GM18868 (cell line): Measurements from ENCODE around the gene JPH4.

ENCODE experiments used
- ATAC-seq: cut with Tn5 transposase; IDR thresholded peaks from one replicate; pipeline ENCODE4 v1.9.1; 2021; ENCODE audit warnings: mild to moderate bottlenecking, moderate library complexity; ENCODE audit not compliant: unreplicated experiment

The JPH4 gene

DNA sequence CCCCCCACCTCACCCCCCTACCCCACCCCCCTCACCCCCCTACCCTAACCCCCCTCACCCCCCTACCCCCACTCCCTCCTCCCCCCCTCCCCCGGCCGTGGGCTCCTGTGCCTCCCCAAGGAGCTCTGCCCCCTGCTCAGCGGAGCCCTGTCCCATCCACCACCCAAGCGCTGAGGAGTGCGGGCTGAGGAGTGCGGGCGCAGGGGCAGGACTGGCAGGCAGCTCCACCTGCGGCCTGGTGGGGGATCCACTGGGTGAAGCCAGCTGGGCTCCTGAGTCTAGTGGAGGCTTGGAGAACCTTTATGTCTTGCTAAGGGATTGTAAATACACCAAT lies 2.3 kb upstream of the JPH4 start:
- ATAC-seq: no peak

DNA sequence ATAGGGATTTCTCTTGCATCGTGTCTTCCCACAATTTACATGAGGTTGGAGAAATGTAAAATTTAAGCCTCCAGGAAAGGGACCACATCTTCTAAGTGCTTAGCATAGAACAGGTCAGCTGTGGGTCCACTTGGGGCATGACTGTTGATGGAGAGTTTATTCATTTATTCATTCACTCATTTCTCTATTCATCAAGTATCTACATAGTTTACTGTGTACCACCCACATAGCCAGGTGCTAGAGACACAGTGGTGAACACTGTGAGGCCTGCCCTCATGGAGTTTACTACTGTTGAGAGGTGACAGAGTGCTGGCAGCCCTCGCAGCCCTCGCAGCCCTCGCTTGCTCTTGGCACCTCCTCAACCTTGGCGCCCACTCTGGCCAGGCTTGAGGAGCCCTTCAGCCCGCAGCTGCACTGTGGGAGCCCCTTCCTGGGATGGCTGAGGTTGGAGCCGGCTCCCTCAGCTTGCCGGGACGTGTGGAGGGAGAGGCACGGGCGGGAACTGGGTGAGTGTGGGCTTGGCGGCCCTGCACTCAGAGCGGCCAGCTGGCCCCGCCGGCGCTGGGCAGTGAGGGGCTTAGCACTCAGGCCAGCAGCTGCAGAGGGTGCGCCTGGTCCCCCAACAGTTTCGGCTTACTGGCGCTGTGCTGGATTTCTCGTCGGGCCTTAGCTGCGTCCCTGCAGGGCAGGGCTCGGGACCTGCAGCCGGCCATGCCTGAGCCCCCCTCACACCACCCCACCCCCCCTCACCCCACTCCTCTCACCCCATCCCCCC lies 1.7 kb upstream of the JPH4 start:
- no peak for ATAC-seq

DNA sequence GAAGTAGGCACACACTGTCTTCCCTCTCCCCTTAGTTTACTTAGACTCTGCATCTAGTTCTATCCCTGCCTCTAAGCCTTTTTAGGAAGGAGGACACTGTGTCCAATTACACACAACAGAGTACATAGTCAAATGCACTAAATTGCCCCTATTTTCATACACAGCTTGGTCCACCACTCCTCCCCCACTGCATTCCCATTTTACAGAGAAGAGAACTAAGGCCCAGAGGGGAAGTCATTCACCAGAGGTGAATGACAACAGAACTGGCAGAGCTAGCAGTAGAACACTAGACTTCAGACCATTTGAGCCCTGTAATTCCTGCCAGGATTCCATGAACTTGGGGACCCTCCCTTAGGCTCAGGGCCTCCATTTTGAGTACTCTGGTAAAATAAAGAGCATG lies 1.1 kb upstream of the JPH4 start:
- ATAC-seq: no peak

DNA sequence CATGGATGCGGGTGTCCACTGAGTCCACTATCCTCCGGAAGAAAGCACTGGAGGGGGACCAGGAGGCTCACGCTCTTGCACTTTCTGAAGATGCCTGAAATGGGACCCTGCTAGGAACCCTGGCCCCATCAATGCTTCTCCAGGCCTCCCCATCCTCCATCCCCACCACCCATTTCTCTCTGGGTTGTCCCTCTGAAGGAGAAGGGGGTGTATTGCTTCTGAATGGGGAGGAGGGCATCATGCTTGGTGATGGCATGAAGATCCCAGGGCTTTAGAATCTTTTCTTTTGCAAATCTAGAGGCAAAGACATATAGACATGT lies 681 bp upstream of the JPH4 start:
- ATAC-seq: no peak

DNA sequence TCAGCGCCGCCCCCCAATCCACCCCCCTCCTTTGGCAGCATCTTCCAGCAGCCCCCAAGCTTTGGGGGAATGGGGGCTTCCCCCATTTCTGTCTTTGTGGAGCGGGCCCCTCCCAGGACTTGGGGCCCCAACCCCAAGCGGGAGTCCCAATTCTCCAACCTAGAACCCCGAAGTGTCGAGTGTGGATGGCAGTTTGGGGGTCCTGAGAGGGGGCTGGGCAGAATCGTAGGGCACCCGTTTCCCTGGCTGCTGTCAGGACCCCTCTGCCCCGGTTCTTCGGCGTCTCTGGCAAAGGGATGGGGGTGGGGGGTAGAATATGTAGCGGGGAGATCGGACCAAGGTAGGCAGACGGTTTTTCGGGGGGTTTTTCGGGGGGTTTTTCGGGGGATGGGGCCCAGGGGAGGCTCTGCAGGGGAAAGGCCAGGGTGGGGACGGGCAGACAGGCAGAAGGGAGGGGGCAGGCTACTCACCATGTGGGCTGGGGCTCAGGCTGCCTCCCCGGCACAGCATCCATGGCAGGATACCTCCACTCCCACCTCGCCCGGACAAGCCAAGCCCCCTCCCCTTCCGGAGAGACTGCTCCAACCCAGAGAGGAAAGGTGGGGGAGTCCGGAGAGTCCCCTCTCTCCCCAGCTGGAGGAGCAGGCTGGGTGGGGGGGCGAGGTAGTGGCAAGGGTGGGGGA lies 739 bp downstream of the JPH4 start:
- ATAC-seq: no peak

DNA sequence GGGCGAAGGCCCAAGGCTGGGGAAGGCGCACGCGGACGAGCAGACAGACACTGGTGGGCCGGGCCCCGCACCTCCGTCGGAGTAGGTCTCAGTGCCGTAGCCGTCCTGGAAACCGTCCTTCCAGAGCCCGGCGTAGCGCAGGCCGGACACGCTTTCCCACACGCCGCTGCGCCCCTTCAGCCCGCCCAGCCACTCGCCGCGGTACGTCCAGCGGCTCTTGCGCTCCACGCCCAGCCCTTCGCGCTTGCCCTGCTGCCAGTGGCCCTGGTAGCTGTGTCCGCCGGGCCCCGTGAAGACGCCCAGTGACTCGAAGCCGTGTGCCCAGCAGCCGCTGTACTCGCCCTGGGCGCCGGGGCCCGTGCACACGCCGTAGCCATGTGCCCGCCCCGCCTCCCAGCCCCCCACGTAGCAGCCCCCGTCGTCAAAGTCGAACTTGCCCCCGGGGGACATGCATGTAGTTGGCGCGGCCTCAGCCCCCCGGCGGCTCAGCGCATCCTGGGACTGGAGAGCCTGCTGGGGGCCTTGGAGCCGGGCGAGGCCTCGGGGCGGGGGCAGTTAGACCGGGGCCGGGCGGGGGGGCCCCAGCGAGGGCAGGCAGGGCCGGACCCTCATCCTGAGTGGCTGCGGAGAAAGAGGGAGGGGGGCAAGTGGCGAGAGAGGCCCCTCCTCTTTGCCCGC lies 1.4 kb downstream of the JPH4 start:
- ATAC-seq: no peak

DNA sequence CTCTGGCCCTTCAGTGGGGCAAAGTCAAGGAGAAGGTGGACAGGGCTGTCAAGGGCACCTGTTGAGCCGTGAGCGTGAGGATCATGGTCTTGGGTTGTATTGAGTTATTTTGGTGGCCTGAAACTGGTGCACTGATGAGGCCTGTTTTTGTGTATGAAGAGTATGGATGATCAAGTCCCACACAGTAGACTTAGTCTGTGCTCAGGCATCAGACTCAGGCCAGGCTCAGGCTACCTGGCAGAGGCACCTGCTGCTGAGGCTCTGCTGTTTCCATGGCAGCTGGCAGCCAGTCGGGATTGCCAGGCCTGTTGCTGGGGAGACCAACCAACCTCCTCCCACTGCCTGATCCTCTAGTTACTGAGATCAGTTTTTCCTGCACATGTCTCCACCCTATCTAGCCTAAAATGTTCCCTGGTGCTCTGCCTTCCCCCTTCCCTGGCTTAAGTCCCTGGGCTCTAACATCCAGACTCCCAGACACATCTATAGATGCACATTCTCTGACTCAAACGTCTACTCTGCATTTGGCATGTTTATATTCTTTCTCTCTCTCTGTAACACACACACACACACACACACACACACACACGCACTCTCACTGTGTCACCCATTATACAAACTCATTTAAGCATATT lies 5.1 kb downstream of the JPH4 start:
- no peak for ATAC-seq

DNA sequence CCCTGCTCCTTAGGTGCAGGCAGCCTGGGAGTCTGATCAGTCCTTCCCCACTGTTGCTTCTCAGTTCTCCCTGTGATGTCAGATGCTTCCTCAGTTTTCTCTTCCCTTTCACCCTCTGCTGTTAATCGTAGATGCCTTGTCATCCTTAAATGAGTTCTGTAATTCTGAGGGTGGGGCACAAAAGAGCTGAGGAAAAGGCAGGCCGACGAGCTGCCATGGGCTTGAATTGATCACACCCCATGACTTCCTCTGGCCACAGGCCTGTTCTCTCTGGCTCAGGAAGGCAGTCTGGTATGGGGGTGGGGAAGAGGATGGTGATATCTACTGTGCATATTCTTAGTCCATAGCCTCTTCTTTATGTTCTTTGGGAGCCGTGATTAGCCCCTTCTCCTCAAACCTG lies 5.8 kb downstream of the JPH4 start:
- ATAC-seq: no peak

DNA sequence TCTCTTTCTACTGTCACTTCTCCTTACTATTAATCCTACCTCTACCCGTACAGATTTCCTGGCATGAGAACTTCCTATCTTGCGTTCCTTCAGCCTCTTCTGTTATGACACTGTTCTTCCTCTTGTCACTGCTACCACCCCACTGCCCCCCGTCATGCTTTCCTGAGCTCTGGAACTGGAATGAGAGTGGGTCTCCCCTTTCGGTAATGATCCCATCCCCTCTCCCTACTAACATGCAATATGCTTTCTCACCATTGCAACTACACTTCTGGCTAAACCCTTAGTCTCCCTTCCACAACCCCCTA lies 6.1 kb downstream of the JPH4 start:
- no peak for ATAC-seq

DNA sequence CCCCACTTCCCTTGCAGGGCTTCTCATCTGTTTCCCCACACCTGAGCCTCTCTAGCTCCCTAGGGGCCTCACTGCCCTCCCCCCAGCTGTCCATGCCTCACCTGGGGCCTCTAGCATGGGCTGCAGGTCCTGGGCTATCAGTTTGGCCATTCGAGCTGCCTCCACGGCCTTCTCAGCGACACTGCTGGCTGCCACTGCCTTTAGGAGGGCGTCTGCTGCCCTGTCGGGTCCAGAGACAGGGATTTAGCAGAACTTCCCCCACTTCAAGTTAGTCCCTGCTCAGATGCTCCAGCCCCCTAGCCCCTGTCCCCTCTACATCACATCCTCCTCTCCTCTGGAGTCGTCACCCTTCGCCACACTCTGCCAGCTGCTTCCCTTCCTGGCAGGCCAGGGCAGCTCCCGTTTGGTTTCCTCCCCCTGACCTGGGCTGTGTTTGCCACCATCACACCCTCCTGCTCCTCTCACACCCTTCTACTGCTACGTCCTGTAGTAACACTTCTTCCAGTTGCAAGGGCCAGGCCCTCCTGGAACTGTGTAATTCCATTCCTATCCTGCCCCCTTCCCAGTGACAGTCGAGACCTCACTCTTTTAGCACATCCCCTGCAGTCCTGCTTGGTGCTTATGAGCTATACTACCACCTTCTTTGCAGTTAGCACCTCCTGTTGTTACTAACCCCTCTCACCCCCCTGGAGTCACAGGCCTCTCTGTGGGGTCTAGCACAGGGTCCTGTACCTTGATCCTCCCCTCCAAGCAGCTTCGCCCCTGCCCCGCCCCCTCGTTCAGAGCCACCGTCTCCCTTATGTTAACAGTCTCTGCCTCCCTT lies 6.7 kb downstream of the JPH4 start:
- ATAC-seq: no peak

DNA sequence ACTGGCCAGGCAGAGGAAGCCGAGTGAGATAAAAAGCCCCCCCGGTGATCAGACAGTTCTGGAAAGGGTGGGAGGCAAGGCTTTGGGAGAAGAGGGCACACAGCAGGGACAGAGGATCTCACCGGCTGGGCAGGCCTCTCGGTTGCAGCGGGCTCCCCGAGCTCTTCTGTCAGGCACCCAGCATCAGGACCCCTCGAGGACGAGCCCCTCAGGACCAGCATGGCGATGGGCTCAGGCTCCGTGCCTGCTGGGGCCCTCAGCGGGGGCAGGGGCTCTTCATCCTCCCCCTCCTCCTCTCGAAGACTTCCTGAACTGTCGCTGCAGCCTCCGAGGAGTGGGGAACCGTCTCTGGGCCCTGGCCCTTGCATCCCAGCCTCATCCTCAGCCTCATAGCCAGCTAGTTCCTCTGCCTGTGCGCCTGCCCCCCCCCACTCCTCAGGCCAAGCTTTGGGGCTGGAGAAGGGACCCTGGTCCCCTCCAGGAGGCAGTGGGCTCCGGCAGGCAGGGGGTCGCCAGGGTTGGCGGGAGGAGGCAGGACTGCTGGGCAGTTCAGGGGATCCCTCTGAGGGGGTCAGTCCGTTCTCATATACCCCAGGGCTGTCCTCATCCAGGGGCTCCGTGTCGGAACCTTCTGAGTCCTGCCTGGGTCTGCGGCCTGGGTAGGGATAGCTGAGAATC lies 7.6 kb downstream of the JPH4 start:
- no peak for ATAC-seq

DNA sequence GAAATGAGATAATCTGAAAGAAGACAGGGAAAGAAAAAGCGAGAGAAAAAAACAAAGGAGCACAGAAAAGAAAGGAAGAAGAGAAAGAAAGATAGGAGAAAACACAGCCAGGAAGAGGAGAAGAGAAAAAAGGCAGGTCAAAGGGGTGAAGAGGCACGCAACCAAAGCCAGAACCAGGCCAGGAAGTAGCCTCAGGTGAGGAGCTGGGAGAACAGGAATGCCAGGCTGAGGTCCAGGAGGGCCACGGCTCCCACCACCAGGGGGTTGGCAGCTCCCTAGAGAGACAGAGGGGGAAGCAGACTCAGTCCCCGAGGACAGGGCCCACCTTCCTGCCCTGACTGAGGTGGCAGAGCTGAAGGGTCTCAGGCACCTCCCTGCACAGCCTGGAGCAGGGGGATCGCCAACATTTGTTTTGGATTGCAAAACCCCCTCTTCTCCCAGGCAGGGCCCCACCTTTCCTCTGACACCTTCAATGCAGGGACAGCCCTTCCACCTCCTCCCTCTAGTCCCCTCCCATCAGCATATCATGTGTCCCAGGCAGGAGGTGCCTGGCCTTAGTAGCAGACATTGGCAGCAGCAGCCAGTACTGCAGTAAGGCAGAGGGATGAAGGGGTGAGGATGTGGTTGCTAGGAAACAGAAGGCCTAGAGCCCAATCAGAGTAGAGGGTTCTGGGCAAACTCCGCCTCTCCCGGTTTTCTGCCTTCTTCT lies 9.0 kb downstream of the JPH4 start:
- ATAC-seq: no peak

DNA sequence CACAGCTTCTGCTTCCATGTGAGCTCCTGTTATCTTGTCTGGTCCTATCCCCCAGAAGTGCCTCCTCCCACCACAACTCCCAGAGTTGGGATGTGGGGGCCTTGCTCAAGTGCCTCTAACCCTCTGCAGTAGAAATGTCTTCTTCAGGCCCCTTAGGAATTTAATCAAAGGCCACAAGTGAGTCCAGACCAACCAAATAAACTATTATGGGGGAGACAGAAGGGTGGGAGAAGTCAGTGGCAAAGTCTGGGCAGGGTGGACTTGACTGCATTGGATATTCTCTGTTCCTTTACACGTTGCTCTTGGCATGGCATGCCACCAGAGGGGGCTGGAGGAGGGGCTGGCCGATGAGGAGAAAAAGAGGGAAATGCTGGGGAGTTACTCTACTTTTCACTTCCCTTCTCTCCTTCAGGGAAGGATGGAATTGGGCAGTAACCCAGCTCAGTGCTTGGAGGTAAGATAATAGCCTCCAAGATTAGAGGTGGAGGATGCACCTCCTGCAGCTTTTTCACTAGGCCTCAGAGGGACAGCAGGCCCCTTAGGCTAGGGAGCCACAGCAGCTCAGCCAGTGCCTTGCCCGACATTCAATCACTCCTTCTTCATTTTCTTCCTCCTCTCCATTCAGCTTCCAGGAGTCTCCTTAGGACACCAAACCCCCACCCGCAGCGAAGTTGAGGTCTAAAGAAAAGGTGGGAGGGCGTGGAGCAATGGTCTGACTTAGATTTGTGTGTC lies 9.8 kb downstream of the JPH4 start:
- ATAC-seq: peak; percentile 26

DNA sequence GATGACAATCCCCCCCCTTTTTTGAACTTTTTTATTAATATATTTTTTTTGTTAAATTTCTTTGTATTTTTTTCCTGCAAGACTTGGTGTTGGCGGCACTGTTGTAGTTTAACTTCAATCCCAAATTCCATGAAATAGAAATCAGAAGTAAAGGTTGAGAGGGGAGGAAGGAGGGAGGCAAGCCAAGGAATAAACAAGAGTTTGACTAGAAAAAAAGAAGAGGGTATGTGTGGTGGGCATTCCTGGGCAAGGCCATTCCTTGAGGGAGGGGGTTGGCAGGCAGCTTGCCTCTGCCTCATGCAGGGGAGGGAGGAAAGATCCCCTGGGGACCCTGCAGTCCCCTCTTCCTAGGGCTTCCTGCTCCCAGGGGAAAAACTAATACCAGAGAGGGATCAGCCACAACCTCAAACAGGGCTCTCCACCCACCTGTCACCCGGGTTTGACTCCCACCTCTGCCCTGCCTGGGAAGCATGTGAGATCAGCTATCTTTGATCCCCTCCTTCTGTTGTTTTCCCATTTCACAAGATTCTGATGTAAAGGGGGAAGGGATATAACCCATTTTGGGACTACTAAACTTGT lies 10.5 kb downstream of the JPH4 start:
- ATAC-seq: no peak

DNA sequence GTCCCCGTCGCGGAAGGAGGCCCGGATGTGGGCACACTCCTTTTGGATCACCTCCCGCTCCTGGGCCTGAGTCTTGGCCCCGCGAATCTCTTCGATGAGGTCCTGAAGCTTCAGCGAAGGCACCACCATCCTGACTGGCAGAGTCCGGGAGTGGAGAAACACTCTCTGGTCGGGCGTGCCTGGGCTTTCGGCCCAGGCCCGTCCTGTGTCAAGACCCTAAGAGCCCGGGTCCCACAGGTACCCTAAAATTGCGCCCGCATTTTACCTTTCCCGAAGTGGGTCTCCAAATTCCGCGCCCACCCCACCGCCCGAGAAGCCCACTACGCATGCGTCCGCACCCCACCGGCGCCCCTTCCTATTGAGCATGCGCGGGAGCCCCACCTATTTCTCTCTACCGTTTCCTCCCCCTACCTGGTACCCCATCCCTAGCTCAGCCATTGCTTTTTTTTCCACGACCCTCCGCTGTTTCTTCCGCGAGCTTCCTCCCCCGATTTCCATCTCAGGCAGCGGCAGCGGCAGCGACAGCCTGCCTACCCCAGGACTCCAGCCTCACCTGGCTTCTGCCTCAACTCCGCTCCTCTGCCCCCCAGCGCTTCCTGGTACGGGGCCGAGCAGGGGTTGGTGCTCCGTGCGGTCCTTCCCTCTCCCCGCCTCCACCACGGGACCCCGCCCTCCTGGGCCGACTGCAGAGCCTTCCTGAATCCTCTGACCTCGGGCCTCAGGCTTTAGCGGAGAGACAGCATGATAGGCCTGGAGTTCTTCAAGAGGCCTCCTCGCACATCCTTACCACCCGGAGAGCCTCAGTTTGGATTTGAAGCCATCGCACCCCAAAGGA lies 11.2 kb downstream of the JPH4 start, which contains the start of gene AP1G2:
Gene AP1G2, minus strand, starts transcription at position 606 of the 835 bp plus-strand sequence. Its CDS starts 477 bp downstream, at position 129.
- peak; percentile 90 for ATAC-seq

DNA sequence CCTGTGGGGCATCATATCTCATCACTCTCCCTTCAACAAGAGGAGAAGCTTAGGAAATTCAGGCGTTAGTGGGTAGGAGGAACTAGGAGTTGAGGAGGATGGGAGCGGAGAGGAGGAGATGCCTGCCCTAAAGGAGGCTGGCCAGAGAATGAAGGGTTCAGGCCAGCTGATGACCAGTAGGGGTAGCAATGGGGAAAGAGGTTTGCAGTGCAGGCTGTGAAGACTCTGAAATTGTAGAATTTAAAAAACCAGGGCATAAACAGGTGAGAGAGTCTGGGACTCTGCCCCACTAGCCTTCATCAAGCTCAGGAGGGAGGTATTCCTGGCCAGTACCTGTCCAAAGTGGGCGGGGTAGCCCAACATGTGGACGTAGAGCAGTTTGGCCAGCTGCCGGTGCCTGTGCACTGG lies 11.8 kb downstream of the JPH4 start:
- no peak for ATAC-seq

DNA sequence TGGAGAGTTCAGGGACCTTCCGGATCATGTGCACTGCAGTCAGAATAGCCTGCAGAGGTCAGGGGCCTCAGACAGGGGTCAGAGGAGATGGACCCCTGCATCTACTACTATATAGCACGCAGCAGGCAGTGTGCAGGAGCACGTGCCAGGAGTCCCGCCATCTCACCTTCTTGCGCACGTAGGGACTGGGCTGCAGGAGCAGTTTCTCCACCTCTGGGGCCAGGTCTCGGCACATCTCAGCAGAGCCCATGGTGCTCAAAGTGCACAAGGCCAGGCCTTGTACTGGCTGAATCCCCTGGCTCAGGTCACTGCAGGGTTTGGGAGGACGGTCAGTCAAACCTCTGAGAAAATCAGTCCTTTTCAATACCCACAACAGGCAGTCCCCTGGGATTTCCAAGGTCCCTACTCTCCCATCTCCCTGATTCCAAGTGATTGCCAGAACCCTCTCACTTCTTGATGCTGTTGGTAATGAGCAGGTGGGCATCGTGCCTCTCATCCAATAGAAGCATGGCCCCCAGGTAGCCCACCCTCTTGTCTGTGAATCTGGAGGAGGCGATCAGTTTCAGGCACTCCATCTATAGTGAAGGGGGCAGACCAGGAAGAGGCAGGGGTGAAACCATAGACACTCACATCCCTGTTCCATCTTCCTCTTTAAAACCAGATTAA lies 12.3 kb downstream of the JPH4 start:
- ATAC-seq: no peak
